ENCODE results near the gene BDH1.

- no peak for TF ChIP-seq CTCF (IDR thresholded peaks at IDR 0.05; ENCODE audit: low read depth, low read length)
- TF ChIP-seq POLR2A (IDR thresholded peaks at IDR 0.05; ENCODE audit: extremely low read depth, insufficient read length), result no peak
Observed at GRCh38 chr3:197499427-197499826, 56.3 kb downstream of the BDH1 start.
